GM20431 (cell line): ENCODE measurements around the gene GALNT2.

Source experiments
- in situ Hi-C: fragments of 300-500 bp; cut with MseI, MboI; formaldehyde crosslinking; loops from one replicate; pipeline ENCODE4 v1.15.0; 2020; ENCODE audit warnings: low sequenced_read_pairs; ENCODE audit not compliant: unreplicated experiment

The GALNT2 gene

DNA sequence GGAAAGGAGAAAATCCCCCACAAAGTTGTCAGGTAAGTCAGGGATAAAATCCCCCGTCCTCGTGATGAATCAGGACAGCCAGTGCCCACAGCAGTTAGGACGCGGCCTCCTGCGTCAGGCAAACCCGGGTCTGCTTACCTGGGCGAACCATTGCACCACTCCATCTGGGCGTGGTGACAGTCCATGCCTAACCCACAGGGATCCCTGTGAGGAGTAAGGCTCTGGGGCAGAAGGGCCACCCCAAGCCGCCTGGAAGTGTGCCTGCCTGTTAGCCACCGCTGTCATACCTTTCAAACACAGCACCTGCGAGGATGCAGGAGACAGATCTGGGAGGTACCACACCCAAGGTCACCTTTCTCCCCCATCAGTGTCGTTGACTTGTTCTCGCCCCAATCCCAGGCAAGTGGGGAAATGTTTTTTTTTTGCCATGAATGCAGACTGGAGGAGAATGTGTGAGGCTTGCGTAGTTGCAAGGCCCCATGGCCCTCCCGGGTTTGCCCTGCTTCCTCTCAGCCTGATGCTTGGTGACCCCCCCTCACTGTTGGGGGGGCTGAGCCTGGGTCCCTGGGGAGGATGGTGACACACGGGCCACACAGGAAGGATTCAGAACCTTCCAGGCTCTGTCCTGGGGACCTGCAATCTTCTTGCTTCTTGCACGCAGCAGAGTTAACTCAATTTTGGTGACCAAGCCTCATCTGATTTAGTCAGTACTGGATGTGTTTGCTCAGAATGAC, 252.1 kb downstream of the GALNT2 start:
- in situ Hi-C loops: loop anchor here (25.0 kb wide), 1 partner anchor 657 kb away; no protein-coding TSS in a partner anchor

GRCh38 chr1:230320804-230321203, 253.8 kb downstream of the GALNT2 start:
- in situ Hi-C loops: loop anchor here (25.0 kb wide), 1 partner anchor 659 kb away; no protein-coding TSS in a partner anchor

DNA sequence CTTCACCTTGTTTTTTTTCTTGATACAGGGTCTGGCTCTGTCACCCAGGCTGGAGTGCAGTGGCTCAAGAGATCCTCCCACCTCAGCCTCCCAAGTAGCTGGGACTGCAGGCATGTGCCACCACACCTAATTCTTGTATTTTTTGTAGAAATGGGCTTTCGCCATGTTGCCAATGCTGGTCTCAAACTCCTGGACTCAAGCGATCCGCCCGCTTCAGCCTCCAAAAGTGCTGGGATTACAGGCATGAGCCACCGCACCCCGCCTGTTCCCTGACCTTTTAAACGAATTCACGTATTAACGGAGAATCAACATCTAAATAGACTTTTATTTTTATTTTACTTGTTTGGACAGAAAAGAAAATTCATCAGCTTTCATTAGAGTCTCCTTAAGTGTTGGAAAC, 254.3 kb downstream of the GALNT2 start:
- in situ Hi-C loops: loop anchor here (25.0 kb wide), 1 partner anchor 659 kb away; no protein-coding TSS in a partner anchor

GRCh38 chr1:230321741-230322420, 254.8 kb downstream of the GALNT2 start:
- in situ Hi-C loops: loop anchor here (25.0 kb wide), 1 partner anchor 660 kb away; no protein-coding TSS in a partner anchor

GRCh38 chr1:230322421-230322756, 255.4 kb downstream of the GALNT2 start:
- in situ Hi-C loops: loop anchor here (25.0 kb wide), 1 partner anchor 660 kb away; no protein-coding TSS in a partner anchor

- in situ Hi-C loops: loop anchor here (25.0 kb wide), 1 partner anchor 661 kb away; no protein-coding TSS in a partner anchor
Observed at GRCh38 chr1:230322967-230323547, 256.0 kb downstream of the GALNT2 start.

DNA sequence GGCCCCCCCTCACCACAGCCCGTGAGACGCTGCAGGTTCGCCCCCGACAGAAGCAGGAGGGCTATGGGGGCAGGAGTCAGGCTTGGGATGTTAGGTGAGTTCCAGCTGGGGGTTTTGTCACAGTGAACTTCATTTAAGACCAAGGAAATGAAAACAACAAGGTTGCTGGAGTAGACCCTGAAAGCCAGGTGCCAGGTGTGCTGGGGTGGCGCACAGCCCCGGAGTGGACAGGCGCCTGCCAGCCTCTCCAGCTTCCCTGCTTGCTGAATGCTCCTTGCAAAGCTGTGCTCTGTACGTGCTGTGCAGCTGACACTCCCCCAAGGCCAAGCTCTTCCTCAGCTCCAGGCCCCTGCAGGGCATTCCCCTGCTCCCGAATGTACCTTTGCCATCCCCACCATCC, 256.6 kb downstream of the GALNT2 start:
- in situ Hi-C loops: loop anchor here (25.0 kb wide), 1 partner anchor 661 kb away; no protein-coding TSS in a partner anchor

DNA sequence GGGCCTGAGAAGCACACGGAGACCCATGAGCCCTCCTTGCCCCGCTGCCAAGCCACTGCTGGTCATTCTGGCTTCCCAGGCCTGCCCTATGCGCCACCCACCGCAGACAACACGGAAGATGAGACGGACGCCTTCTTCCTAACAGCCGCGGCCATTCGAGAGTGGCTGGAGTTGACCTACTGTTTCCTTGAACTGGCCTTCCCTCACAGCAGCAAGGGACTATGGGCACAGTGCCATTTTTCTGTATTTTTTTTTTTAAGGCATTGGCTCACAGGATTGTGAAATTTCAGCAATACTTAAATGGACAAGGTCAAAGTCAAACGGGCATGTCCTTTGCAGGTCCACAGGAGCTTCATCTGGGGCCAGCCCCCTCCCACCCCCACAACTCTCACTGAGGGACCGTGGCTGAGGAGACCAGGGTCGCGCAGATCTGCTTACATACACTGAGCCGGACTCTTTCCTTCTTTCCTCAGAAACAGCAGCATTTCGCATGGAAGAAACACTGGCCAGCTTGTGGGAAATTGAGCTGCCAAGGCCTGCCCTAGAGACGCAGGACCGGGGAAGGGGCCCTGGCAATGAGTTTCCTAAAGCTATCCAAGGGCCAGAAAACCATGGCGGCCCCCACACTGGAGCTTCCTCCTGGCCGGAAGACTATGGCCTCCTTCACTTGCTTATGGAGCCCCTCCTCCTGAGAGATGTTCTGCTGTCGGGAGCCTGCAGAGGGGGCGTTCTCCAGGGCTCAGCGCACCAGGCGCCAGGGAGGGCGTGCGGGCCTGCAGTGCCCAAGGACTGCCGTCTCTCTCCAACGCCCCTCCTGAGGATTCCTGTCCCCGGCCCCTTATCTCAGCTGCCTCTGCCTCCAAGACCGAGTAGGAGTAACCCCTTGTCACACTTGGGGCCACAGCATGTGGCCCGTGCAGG, 260.2 kb downstream of the GALNT2 start:
- in situ Hi-C loops: no loop called here

- in situ Hi-C loops: no loop called here
Observed at GRCh38 chr1:230327892-230328284, 260.9 kb downstream of the GALNT2 start.

- in situ Hi-C loops: no loop called here
Observed at GRCh38 chr1:230328342-230329015, 261.4 kb downstream of the GALNT2 start.

DNA sequence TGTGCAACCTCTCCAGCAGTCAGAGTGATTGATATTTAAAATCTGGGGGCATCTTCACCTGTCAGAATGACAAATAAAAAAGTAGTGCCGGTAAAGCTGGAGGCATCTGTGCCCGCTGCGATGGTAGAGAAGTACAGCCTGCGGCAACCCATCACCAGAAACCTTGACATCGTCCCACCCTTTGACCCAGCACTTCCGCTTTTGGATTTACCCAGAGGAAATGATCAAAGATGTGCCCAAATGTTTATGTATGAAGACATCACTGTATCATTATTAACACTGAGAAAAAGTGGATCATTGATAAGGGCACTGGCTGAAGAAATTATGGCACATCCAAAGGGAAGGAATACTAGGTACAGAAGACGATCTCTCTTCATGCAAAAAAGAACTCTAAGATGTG, 263.1 kb downstream of the GALNT2 start:
- in situ Hi-C loops: no loop called here
